Activated naive CD4-positive, alpha-beta T cell treated with anti-CD3 and anti-CD28 coated beads, Interleukin-2, amount 50 U/mL, for 72 hours (primary cell): ENCODE data around the gene DDX25. TPM values are rescaled to one million over a fixed set of nuclear protein-coding genes. Genes with fewer than 3 reads are reported as not detected.
"Not testable (repeated sequence)": the region's sequence is repeated elsewhere in the genome, so short reads cannot be mapped to it uniquely, and the experiment has no call there.

Experiments
- ATAC-seq, 2 donors: fragments of 150-1000 bp; cut with Tn5 transposase; 2 replicates each; pipeline ENCODE4 v1.10.0; 2021; ENCODE audit warnings: mild to moderate bottlenecking in 2 of 2, moderate library complexity in 2 of 2
- DNase-seq, 2 donors: peaks; one replicate each; pipeline ENCODE4 v3.0.0; 2021 to 2022; ENCODE audit warnings: low spot score in 2 of 2
- H3K27ac Mint-ChIP-seq, 2 donors: one replicate each; pipeline ENCODE4 v1.8.0; 2022; ENCODE audit warnings: mild to moderate bottlenecking in 2 of 2, mixed read lengths in 2 of 2
- H3K36me3 Mint-ChIP-seq, 2 donors: one replicate each; pipeline ENCODE4 v1.8.0; 2022; ENCODE audit warnings: mixed read lengths in 2 of 2
- H3K9me3 Mint-ChIP-seq, 2 donors: one replicate each; pipeline ENCODE4 v1.8.0; 2022; ENCODE audit warnings: mixed read lengths in 2 of 2
- total RNA-seq, 2 donors: library from RNA; stranded (reverse); gene quantifications; one replicate each; pipeline ENCODE4 v1.2.3, GENCODE V29; 2022

The DDX25 gene
- 1 to 10 TPM in 1 of 2 donors, not detected in 1; 4.2 TPM for total RNA-seq

DNA sequence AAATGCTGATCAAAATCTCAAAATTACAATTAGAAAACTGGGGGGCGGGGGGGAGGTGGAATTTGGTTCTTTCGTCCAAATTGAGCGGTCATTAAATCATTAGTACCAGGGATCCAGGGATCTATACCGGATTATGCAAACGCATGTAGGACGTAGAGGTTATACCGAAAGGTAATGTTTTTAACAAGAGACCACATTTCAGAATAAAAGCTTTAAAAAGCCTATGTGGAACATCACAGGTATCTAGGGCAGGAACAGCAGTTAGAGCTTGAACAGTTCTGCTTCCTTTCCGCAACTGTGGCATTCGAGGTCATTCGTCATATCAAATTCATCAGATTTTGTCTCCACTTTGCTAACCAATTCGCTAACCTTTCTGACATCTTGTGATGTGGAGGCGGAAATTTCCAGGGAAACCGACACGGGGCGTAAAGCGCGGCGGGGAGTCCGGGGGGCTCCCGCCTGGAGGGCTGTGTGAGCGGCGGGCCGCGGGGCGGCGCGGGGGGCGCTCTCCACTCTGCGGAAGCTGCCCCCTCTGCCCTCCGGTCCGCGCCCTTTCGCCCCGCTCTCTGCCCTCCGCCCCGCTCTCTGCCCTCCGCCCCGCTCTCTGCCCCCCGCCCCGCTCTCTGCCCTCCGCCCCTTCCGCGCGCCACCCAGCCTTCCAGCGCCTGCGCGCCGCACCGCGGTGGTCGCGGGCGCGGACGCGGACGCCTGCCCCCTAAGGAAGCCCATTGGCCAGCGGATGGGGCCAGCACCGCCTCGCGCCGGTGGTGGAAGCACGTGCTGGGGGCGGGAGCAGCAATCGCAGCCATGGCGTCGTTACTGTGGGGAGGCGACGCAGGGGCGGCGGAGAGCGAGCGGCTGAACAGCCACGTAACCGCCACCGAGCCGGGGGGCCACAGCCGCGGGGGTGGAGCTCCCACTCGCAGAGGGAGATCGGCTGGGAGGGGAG, at the start of gene DDX25:
Gene DDX25 (plus strand): TSS at position 798 of the 949 bp plus-strand sequence. CDS start 10 bp downstream, at position 808.
- peak in 1 of 2 donors; percentile 64 for DNase-seq
- Mint-ChIP-seq H3K27ac (peak within 1 kb of the TSS; percentile 94 to 99), H3K9me3 (peaks cover 0 to 3% of the 10 kb centered on the region in 2 donors), H3K36me3 (peaks cover 23 to 30% of the 10 kb centered on the region in 2 donors)
- ATAC-seq: peak; percentile 48 to 73

DNA sequence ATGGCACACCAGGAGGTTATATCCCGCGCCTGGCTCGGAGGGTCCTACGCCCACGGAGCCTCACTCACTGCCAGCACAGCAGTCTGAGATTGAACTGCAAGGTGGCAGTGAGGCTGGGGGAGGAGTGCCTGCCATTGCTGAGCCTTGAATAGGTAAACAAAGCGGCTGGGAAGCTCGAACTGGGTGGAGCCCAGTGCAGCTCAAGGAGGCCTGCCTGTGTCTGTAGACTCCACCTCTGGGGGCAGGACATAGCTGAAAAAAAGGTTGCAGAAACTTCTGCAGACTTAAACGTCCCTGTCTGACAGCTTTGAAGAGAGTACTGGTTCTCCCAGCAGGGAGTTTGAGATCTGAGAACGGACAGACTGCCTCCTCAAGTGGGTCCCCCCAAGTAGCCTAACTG, 46.6 kb upstream of the DDX25 start:
- Mint-ChIP-seq H3K36me3 (peaks cover 4 to 24% of the 10 kb centered on the region in 2 donors), H3K9me3 (peaks cover 11 to 13% of the 10 kb centered on the region in 2 donors)
- not testable (repeated sequence) for DNase-seq, H3K27ac Mint-ChIP-seq, ATAC-seq

DNA sequence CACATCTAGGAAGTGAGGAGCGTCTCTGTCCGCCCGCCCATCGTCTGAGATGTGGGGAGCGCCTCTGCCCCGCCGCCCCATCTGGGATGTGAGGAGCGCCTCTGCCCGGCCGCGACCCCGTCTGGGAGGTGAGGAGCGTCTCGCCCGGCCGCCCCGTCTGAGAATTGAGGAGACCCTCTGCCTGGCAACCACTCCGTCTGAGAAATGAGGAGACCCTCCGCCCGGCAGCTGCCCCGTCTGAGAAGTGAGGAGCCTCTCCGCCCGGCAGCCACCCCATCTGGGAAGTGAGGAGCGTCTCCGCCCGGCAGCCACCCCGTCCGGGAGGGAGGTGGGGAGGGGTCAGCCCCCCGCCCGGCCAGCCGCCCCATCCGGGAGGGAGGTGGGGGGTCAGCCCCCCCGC, 41.5 kb upstream of the DDX25 start:
- H3K9me3 Mint-ChIP-seq: peaks cover 9 to 13% of the 10 kb centered on the region in 2 donors
- H3K36me3 Mint-ChIP-seq: peaks cover 4 to 15% of the 10 kb centered on the region in 2 donors
- H3K27ac Mint-ChIP-seq, ATAC-seq, DNase-seq: not testable (repeated sequence)

DNA sequence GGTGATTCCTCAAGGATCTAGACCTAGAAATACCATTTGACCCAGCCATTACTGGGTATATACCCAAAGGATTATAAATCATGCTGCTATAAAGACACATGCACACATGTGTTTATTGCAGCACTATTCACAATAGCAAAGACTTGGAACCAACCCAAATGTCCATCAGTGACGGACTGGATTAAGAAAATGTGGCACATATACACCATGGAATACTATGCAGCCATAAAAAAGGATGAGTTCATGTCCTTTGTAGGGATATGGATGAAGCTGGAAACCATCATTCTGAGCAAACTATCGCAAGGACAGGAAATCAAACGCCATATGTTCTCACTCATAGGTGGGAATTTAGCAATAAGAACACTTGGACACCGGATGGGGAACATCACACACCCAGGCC, 39.0 kb upstream of the DDX25 start:
- not testable (repeated sequence) for H3K27ac Mint-ChIP-seq, DNase-seq, H3K9me3 Mint-ChIP-seq, ATAC-seq, H3K36me3 Mint-ChIP-seq

DNA sequence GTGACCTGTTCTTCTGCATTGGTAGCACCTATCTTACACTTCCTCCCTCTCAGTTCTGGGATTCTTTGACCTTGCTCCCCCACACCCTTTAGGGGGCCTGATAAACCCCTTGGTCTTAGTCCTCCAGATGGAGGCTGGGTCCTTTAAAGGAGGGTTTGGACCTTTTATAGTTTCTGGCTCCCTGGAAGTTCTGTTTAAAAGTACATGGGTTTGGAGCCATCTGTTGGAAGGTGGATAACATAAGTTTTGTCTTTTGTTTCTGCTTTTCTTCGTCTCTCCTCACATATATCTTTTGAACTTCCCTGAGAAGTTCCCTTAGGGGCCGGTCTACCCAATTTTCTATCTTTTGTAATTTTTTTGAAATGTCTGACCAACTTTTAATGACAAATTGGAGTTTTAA, 34.8 kb upstream of the DDX25 start:
- H3K27ac Mint-ChIP-seq: no peak overlapping the region
- no peak for DNase-seq
- H3K9me3 Mint-ChIP-seq: peaks cover 0 to 5% of the 10 kb centered on the region in 2 donors
- H3K36me3 Mint-ChIP-seq: peaks cover 0 to 8% of the 10 kb centered on the region in 2 donors
- no peak for ATAC-seq

DNA sequence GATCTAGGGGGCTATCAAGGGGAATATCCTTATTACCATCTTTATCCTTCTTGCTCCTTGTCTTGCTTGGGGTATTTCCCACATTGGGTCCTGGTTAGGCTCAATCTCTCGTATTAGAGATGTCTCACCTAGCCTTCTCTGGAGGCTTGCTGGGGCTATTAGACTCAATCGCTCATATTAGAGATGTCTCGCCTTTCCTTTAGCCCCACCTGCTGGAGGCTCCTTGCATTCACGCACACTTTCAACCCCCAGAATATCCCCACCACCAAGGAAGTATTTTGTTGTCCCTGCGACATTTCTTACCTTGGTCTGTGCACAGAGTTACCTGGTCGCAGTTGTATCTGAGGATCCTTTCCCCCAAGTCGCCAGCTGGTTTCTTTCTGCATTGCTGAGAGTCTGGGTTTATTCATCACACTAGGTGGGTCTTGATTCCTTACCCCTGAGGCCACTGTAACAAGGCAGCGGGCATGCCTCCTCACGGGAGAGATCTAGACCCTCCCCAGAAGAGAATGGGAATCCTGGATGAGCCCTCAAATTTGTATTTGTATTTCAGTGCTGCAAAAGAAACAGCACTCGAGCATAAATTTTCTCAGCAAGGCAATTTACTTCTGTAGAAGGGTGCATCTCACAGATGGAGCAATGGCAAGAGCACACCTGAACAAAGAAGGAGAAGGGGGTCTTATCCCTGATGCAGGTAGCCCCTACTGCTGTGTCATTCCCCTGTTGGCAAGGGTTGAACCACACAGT, 32.7 kb upstream of the DDX25 start:
- Mint-ChIP-seq H3K9me3 (peaks cover 0 to 5% of the 10 kb centered on the region in 2 donors), H3K36me3 (peaks cover 0 to 8% of the 10 kb centered on the region in 2 donors), H3K27ac (peak overlapping the region in 1 of 2 donors; percentile 39)
- peak in 1 of 2 donors; percentile 42 for DNase-seq
- peak; percentile 39 to 47 for ATAC-seq

DNA sequence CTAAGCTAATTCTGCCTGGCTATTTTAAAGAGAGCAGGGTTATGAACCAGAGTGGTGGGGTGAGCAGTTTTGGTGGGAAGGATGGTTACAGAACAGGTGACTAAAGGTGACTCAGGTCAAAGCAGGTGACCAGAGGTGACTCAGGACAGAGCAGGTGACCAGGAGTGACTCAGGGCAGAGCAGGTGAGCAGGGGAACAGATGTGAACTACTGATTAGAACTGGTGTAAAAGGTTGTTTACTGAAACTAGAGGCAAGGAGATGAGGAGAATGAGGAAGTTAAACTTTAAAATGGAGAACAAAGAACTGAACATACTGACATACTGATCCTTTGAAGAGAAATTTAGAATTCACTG, 32.2 kb upstream of the DDX25 start:
- DNase-seq: no peak
- Mint-ChIP-seq H3K27ac (peak overlapping the region in 1 of 2 donors; percentile 39), H3K36me3 (peaks cover 0 to 8% of the 10 kb centered on the region in 2 donors), H3K9me3 (peaks cover 0 to 5% of the 10 kb centered on the region in 2 donors)
- ATAC-seq: no peak

DNA sequence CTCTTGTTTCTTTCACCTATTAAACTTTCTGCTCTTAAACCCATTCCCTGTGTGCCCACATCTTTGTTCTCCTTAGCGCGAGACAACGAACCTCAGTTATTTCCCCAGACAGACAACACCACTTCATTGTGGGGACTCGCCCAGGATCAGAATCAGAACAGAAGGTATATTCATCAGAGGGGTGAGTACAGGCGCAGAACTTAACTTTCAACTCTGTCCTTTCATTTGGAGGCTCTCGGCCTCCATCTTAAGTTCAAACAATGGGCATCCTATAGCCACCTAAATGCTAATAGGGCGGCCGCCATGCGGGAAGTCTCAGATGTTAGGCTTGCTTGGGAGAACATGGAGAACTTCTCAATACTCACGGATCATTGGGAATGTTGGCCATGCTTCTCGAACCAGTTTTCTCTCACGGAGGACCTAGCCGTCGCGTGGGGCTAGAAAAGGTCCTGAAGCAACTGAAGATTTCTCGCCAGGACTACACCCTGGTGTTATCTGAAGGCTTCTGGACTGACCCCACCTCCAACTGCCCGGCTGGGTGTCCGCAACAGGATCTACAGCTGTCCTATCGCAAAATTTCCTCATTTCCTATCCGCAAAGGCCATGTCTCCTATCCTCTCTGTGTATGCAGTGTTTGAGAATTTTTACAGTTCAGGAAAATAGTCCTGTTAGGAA, 30.3 kb upstream of the DDX25 start:
- no peak for ATAC-seq
- H3K9me3 Mint-ChIP-seq: peaks cover 0 to 5% of the 10 kb centered on the region in 2 donors

DNA sequence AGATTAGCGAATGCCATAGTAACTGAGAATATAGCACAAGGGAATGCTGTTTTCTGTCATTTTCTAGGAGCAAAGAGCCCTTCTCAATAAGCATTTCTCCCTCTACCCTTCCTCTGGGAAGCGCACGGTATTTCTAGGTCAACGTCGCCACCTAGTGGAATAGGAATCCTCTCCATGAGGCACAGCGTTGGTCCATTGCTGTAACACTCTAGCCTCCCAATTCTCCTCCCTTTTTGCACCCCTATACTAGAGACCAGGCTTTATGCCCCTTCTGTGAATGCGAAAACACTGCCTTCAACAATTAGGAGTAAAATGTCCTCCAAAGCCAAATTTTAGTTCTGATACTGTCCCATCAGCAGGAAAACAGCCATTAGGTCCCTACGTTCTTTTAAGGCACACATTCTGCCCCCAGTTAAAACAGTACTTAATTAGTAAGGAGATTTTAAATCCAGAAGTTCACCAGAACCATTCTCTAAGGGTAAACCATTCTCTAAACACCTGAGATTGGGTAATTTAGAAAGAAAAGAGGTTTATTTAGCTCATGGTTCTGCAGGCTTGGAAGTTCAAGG, 29.7 kb upstream of the DDX25 start:
- H3K9me3 Mint-ChIP-seq: peaks cover 0 to 5% of the 10 kb centered on the region in 2 donors
- H3K36me3 Mint-ChIP-seq: peaks cover 0 to 8% of the 10 kb centered on the region in 2 donors
- ATAC-seq (peak; percentile 84 to 85), DNase-seq (peak in 1 of 2 donors; percentile 64)
- H3K27ac Mint-ChIP-seq: no peak overlapping the region

More for the DNA sequence above, 30.3 kb upstream of the DDX25 start:
- Mint-ChIP-seq H3K36me3 (peaks cover 0 to 8% of the 10 kb centered on the region in 2 donors), H3K27ac (no peak overlapping the region)
- DNase-seq: no peak

DNA sequence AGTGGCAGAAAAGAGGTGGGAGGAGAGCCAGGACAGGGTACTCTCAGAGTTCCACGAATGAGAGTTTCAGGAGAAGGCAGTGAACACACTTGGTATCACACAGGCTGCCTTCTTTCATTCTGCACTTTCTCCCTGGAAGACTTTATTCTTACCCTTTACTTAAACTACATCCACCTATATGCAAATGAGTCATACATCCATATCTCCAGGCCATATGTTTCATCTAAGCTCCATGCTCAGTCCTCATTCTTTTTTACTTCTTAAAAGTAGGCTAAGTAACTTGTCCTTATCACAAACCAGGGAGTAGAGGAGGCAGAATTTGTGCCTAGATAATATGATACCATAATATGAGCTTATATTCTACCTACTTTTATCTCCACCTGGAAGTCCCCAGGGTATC, 23.0 kb upstream of the DDX25 start:
- H3K9me3 Mint-ChIP-seq: no peaks in the 10 kb centered on the region
- H3K36me3 Mint-ChIP-seq: no peaks in the 10 kb centered on the region

DNA sequence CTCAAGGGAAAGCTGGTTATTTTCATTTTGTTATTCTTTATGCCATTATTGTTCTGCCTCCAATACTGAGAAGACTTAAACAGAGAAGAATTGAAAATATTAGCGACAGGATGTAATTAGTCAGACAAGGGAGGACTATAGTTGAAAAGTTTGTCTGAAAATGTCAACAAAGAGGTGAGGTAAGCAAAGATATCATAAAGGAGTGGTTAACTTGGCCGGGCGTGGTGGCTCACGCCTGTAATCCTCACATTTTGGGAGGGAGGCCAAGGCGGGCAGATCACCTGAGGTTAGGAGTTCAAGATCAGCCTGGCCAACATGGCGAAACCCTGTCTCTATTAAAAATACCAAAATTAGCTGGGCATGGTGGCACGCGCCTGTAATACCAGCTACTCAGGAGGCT, 20.9 kb upstream of the DDX25 start:
- Mint-ChIP-seq H3K36me3 (peaks cover 0 to 9% of the 10 kb centered on the region in 2 donors), H3K9me3 (no peaks in the 10 kb centered on the region), H3K27ac (no peak overlapping the region)
- ATAC-seq: no peak
- DNase-seq: no peak

More for the DNA sequence above, 23.0 kb upstream of the DDX25 start:
- no peak overlapping the region for H3K27ac Mint-ChIP-seq
- ATAC-seq (no peak), DNase-seq (no peak)

DNA sequence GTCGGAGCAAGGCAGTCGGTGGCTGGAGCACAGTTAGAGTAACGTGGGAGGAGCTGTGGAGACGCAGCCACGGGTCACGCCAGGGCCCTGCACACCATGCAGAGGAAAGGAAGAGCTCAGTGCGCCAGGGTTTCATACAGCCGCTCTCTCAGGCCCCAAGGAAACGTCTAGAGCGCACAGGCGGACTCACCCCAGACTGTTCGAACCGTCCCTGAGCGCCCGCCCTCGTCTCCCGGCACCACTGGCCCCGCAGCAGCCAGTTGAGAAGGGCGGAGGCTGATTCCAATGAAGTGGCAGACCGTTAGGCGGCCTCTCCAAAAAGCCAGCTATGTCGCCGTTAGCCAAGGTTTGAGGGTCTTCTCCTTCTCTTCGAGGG, 17.3 kb upstream of the DDX25 start:
- ATAC-seq: peak; percentile 32 to 36
- Mint-ChIP-seq H3K9me3 (no peaks in the 10 kb centered on the region), H3K27ac (peak overlapping the region; percentile 92 to 96), H3K36me3 (peaks cover 0 to 9% of the 10 kb centered on the region in 2 donors)
- DNase-seq: peak in 1 of 2 donors; percentile 47

DNA sequence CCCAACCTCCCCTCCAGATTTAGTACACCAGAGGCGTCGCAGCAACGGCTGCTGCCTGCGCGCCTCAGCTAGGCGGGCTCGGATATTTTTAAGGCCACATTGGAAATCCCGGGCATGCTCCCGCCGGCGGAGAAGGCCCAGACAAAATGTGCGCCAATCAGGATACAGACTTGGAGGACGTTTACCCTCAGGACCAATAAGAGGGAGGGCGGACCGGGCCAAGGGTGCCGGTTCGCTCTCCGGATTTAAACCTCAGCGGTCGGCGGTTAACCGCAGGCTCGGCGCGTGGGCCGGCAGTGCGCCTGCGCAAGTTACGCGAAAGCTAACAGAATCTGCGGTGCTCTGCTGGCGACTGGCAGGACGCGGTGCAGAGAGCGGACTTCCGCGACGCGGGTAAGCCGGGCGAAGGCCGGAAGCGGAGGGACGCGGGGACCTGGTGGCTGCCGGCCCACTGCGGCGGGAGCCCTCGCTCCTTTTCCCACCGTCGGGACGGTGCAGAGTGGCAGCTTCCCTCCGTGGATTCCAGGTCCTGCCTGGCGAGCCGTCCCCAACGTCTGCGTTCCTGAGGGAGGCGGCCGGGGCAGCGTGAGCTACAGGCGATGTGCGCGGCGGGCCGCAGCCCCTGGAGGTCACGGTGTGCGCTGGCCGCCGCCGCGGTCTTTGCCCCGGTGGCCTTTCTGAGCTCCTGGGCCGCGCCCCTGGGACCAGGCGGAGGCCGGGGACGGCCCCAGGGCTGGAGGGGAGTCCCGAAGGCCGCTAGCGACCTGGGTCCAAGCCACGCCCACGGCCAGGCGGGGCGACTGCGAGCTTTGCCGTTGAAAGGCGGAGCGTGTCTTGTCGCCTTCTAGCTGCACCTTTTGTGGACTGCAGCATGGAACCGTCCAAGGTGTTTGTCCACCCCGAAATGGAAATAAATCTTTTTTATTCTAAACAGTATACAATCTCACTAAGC, 16.7 kb upstream of the DDX25 start, which contains the start of gene HYLS1:
Gene HYLS1 (plus strand): TSS at position 296 of the 952 bp plus-strand sequence. CDS start 11,701 bp downstream, outside the sequence.
- Mint-ChIP-seq H3K36me3 (peaks cover 0 to 9% of the 10 kb centered on the region in 2 donors), H3K27ac (peak within 1 kb of the TSS; percentile 92 to 96), H3K9me3 (no peaks in the 10 kb centered on the region)
- ATAC-seq (peak; percentile 90 to 94), DNase-seq (peak; percentile 98 to 99)

DNA sequence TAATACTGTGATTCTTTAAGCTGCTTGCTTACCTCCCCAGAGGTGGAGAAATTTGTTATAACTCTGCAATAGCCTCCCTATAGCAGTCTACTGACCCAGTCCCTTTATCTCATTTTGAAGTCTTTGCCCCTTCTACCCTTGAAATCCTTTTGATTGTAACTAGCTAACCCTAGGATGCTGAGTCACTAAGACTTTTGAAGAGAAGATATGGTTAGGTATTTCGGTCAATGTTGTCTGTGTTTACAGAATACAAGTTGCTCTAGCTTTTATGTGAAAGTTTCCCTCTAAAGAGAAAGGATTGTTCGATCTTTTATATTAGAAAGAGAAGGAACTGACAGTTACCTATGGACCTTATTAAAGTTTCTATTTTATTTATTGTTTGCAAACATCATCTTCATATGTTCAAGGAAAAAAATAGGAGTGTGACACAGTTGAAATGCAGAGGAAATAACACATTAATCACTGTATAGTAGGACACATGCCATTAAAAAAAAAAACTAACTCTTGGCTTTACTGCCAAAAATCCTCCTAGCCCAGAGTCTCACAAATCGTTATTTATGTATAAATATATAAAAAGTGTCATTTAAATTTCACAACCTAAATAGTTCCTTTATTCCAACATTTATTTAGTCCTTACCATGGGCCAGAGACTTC, 13.7 kb upstream of the DDX25 start:
- Mint-ChIP-seq H3K27ac (no peak overlapping the region), H3K9me3 (no peaks in the 10 kb centered on the region), H3K36me3 (peaks cover 6 to 22% of the 10 kb centered on the region in 2 donors)
- ATAC-seq: no peak
- DNase-seq: no peak

DNA sequence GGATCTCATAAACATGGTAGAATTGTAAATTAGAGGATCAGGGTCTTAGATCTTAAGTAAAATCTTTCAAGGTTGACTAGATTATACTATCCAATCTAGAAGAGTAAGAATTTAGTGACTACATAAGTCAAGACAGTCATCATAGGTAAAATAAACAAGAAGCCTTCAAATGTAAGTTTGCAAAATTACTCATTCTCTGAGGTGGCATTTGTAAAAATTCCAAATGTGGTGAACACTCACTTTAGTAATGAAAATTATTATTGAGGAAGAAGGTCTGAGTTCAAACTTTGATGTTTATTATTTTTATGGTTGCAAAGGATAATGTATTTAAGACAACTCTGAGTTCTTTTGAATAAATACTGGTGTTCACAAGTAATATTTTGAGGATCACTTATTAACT, 12.2 kb upstream of the DDX25 start:
- Mint-ChIP-seq H3K27ac (peak overlapping the region in 1 of 2 donors; percentile 55), H3K36me3 (peaks cover 10 to 17% of the 10 kb centered on the region in 2 donors), H3K9me3 (no peaks in the 10 kb centered on the region)
- DNase-seq: no peak
- ATAC-seq: no peak
